ENCODE data around the gene PLG.

DNA sequence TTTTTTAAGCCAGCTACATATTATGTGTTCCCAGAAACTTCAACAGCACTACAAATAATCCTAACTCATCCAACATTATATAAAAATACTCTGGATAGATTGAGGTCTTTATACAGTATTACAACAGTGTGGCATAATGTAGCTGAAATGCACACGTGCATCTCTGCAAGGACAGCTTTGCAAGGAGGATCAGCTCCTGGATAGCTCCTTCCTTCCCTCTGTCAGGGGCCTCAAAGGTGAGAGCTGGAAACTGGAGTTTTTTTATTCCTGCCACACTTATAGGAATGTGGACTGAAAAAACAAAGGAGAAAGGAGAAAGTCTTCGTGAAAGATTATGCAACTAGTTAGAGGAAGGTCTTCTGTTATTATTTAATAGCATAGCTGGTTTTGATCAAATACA is 53.1 kb downstream of the PLG start:
- TF ChIP-seq, protein P1, sequence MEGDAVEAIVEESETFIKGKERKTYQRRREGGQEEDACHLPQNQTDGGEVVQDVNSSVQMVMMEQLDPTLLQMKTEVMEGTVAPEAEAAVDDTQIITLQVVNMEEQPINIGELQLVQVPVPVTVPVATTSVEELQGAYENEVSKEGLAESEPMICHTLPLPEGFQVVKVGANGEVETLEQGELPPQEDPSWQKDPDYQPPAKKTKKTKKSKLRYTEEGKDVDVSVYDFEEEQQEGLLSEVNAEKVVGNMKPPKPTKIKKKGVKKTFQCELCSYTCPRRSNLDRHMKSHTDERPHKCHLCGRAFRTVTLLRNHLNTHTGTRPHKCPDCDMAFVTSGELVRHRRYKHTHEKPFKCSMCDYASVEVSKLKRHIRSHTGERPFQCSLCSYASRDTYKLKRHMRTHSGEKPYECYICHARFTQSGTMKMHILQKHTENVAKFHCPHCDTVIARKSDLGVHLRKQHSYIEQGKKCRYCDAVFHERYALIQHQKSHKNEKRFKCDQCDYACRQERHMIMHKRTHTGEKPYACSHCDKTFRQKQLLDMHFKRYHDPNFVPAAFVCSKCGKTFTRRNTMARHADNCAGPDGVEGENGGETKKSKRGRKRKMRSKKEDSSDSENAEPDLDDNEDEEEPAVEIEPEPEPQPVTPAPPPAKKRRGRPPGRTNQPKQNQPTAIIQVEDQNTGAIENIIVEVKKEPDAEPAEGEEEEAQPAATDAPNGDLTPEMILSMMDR (IDR thresholded peaks at IDR 0.05): no peak
- TF ChIP-seq POLR2A (IDR thresholded peaks at IDR 0.05): no peak
